Fibroblast of gingiva (primary cell): ENCODE measurements around the gene MYOT.
"Not testable (repeated sequence)": the region's sequence is repeated elsewhere in the genome, so short reads cannot be mapped to it uniquely, and the experiment has no call there.

ENCODE experiments used
- DNase-seq: peaks from one replicate; pipeline ENCODE4 v3.0.0-alpha.2; 2011; ENCODE audit warnings: low read depth

The MYOT gene

DNA sequence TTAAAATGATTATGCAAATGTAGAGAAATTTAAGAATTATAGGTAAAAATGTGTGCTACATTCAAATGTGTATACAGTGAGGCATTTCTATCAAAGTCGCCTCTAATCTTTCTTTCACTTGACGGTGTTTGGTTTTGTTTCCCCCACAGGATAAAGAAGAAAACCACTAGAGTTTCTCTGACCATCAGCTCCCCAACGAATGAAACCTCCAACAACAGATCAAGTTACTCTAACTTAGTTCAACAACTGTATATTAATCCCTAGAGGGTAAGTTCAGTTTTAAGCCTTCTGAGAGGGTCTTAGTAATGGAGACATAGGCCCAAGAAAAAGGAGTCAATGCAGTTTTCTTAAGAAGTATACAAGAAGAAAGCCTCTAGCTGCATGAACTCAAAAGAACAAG, 11.5 kb upstream of the MYOT start:
- no peak for DNase-seq

- no peak for DNase-seq
These were observed 10.5 kb upstream of the MYOT start for GRCh38 chr5:137856916-137857862.

GRCh38 chr5:137858223-137858916, 9.3 kb upstream of the MYOT start:
- DNase-seq = peak; percentile 45

DNA sequence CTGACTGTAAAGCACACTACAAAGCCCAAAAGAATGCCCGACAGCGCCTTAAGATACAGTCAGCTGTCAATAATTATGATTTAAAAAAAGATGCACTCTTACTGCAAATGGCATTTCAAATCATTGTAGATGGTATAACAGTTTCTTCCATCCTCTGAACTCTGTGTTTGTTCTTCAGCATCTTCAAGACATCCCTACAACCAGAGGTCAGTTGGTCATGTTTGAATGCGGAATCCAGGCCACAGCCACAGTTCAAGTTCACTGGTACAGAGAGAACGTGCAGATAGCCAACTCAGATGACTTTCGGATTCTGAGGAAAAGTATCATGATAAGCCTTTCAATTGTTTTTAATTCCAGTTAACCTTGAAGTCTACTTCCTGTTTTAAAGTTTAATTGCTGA, 8.7 kb upstream of the MYOT start:
- no peak for DNase-seq

DNA sequence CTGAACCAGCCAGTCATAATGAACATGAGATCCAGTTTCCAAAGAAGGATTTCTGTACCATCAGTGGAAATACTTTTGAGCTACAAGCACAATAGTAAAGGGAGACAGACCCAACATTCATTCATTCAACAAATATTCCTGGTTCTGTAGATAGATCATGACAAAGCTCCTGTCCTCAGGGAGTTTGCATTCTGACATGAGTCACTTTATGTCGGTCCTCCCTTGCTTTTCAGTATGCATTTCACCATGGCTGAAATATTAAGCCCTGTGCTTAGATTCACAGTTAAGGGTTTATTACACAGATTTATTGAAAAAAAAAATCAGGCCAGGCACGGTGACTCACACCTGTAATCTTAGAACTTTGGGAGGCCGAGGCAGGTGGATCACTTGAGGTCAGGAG, 5.4 kb upstream of the MYOT start:
- no peak for DNase-seq

DNA sequence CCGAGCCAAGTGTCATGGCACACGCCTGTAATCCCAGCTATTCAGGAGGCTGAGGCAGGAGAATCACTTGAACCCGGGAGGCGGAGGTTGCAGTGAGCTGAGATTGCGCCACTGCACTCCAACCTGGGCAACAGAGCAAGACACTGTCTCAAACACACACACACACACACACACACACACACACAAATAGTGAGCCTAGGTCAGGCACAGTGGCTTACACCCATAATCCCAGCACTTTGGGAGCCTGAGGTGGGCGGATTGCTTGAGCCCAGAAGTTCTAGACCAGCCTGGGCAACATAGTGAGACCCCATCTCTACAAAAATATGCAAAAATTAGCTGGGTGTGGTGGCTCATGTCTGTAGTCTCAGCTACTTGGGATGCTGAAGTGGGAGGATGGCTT, 4.0 kb upstream of the MYOT start:
- DNase-seq = not testable (repeated sequence)

DNA sequence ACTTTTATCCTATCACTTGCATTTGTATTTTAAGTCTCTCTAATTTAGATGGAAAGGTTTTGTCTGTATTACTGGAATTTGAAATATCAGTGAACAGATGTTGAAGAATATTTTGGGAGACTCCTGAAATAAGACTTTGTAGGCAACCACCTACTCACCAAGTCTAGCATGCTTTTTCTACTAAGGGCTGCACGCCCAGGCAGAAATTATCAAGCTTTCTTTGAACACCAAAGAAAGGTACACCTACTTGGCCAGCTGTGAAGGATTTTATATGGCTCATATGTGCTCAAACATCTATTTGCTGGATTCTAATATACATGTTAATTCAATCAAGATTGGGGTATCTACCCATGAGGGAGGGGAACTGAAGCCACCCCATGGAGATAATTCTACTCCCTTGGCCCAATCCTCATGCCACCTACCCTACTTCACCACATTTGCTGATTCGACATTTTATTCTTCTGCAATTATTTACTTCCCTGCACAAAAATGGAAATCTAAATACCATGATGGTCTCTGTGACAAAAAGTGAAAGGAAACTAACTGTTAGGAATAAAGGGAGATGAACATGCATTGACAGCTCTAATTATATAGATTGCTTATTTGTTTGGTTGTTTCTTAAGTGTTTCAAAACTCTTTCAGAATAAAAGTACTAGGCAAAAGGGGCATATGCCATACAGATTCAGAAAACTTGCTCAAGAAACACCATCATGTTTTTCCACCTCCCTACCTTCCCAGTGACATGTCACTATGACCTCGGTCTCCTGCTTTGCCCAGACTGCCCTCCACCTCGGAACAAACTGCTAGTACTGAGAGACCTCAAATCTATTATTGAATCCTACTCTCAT, 895 bp upstream of the MYOT start:
- DNase-seq = no peak

DNA sequence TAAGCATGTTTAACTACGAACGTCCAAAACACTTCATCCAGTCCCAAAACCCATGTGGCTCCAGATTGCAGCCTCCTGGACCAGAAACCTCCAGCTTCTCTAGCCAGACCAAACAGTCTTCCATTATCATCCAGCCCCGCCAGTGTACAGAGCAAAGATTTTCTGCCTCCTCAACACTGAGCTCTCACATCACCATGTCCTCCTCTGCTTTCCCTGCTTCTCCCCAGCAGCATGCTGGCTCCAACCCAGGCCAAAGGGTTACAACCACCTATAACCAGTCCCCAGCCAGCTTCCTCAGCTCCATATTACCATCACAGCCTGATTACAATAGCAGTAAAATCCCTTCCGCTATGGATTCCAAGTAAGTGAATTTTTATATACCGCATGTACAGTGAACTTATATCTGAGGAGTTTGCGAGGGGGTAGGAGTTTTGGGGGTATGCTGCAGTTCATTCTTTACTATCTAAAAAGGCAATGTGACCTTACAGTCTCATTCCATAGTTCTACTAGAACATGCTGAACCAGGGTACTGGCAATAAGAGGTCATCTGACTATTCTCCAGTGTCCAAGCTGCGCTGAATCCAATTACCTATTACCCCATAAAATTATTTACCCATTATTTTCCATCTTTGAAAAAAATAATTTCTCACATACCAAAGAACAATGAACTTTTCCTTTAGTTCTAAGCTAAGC, 3.1 kb downstream of the MYOT start:
- no peak for DNase-seq

GRCh38 chr5:137871571-137871970, 3.9 kb downstream of the MYOT start:
- no peak for DNase-seq

DNA sequence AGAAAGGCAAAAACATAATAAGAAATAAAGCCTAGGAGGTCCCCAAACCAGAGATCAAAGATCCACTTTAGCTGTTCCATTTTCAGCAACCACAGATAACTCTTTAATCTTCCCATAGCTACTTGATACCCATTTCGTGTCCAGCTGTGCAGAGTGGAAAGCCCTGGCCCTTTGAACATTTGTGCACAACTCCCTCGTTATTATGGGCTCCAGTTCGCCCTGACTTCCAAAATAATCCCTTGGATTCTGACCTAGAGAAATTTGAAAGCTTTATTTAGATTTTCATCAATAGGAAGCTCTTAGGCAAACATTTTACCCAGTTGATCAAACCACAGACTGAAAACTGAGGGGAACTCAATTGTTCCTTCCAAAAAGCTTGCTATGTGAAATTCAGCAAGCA, 4.8 kb downstream of the MYOT start:
- no peak for DNase-seq

DNA sequence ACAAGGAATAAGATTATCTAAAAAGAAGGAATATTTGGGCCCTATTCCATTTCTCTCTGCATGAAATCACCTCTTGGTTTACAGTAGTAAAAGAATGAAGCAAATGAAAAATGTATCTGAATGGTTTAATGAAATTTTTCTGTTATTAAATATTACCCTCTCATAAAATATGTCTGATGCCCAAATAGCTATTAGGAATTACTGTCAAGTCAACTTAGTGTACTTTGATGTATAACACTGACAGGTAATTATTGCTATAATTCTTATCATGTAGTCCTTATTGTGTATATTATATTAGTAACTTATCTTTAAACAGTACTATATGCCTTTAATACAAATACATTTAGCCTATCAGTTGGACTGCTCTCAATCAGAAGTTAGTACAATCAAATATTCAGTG, 8.4 kb downstream of the MYOT start:
- DNase-seq = no peak

- DNase-seq = no peak
These were observed 12.7 kb downstream of the MYOT start for GRCh38 chr5:137880313-137880712.

- no peak for DNase-seq
These were observed 20.2 kb downstream of the MYOT start for GRCh38 chr5:137887831-137888230.

GRCh38 chr5:137888466-137888862, 20.8 kb downstream of the MYOT start:
- DNase-seq = no peak

DNA sequence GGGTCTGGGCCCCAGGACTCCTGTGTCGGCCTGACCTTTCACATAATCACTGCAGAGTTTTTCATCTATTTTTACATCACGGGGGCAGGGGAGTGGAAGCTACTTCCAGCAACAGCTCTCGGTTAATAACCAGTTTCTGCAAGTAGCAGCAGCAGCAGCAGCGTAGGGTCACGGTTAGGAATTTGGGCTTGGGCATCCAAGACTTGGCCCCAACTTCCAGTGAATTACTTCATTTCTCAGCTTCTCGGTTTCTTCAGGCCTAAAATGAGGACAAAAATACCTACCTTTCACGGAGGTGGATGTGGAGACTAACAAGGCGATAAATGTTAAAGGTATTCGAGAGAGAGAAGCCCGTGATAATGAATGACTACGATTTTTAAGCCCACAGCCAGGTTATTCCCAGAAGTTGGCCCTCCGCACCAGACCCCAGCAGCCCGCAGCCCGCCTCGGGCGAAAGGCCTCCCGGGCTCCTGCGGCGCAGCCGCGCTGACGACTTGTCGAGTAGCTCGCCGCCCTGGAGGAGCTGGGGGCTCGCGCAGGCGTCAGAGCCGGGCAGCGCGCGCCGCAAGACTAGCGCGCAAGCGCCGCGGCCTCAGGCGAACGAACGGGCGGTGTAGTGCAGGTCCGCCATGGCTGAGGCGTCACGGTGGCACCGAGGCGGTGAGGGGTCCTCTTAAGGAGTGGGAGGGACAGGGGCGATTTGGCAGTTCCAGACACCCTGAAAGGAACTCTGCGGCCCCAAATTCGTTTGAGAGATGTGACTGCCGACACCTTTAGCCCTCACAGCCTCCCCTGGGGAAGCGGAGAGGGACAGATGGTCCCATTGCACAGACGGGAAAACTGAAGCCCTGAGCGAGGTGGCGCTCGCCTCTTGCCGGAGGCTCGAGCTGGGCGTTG, 21.5 kb downstream of the MYOT start, which contains the start of gene PKD2L2:
Gene PKD2L2, plus strand, starts transcription at position 595 of the 897 bp plus-strand sequence. Its CDS starts 35 bp downstream, at position 630.
- DNase-seq = peak; percentile 87

DNA sequence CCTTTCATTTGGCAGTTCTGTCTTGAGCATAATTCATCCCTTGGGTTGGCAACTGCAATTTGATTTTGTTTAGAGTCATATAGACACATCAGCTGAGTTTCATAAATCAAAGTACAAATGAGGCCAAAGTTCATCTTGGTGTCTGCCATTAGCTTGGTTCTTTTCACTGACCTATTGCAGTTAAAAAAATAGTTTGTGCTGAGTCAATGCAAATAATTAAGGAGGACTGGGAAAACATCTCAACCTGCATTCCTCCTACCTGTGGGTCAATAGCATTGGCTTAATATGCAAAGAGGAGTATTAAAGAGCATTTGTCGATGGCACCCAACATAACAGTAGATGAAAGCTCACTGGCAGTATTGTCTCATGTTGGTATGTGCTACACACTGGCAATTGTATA, 23.2 kb downstream of the MYOT start:
- no peak for DNase-seq

- DNase-seq = no peak
These were observed 24.2 kb downstream of the MYOT start for GRCh38 chr5:137891849-137892248.

DNA sequence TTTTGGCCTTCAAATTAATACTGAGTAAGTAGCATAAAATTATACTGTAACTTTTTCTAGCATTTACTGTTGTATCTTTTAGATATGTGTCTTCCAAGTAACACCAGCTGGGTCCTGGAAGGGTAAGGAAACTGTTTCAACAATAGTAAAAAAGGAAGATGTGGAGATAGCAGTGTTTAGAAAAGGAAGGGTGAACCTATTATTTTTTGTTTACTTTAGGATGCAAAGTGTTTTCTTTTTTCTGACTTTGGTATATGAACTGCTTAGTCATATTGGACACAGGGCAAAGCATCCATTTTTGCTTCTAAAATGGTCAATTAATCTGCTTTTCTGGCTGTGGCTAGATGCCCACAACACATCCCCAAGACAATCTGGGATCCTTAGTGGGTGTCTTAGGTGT, 26.9 kb downstream of the MYOT start:
- DNase-seq = no peak

DNA sequence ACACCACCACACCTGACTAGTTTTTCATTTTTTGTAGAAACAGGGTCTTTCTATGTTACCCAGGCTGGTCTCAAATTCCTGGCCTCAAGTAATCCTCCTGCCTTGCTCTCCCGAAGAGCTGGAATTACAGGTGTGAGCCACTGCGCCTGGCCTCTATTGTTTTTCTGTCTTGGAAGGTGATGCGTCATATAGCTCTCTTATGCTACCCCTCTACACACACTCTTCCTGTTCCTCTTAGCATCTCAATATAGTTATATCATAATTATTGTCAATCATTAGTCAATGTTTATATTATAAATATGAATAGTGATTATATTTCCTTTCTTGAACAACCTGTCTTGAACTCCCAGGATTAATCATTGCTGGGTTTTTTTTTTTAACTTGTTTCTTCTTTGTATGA, 28.9 kb downstream of the MYOT start:
- DNase-seq = no peak

DNA sequence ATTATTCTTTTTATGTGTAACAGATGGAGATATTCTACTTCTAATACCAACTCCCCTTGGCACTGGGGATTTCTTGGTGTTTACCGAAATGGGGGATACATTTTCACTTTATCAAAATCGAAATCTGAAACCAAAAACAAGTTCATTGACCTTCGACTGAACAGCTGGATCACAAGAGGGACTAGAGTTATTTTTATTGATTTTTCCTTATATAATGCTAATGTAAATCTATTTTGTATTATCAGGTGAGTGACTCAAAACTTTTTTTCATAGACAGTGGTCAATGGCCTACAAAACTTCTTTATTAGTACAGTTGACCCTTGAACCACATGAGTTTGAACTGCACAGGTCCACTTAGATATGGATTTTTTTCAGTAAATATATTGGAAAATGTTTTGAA, 31.8 kb downstream of the MYOT start:
- DNase-seq = no peak
